HG03066 (cell line): ENCODE data around the gene TRABD.
"Not testable (repeated sequence)": the region's sequence is repeated elsewhere in the genome, so short reads cannot be mapped to it uniquely, and the experiment has no call there.

ENCODE experiments used
- ATAC-seq: cut with Tn5 transposase; IDR thresholded peaks from one replicate; pipeline ENCODE4 v1.9.1; 2021; ENCODE audit warnings: low read depth; ENCODE audit not compliant: unreplicated experiment

Gene TRABD

GRCh38 chr22:50200461-50201190, 14.9 kb downstream of the TRABD start, which contains the start of gene SELENOO:
Gene SELENOO, plus strand, starts transcription at chr22:50201011. Its CDS starts 26 bp downstream, at chr22:50201037.
- ATAC-seq: peak; percentile 69

- peak; percentile 17 for ATAC-seq
Observed at GRCh38 chr22:50201191-50202129, 15.7 kb downstream of the TRABD start.

- no peak for ATAC-seq
Observed at GRCh38 chr22:50202130-50202666, 16.5 kb downstream of the TRABD start.

GRCh38 chr22:50203288-50203687, 17.6 kb downstream of the TRABD start:
- no peak for ATAC-seq

- ATAC-seq: no peak
Observed at GRCh38 chr22:50204571-50204970, 18.9 kb downstream of the TRABD start.

- ATAC-seq: not testable (repeated sequence)
Observed at GRCh38 chr22:50204998-50205397, 19.3 kb downstream of the TRABD start.

GRCh38 chr22:50205781-50206569, 20.3 kb downstream of the TRABD start:
- no peak for ATAC-seq

- no peak for ATAC-seq
Observed at GRCh38 chr22:50206599-50206998, 20.9 kb downstream of the TRABD start.

- no peak for ATAC-seq
Observed at GRCh38 chr22:50207383-50208140, 21.8 kb downstream of the TRABD start.

GRCh38 chr22:50208430-50208938, 22.8 kb downstream of the TRABD start:
- no peak for ATAC-seq

- ATAC-seq: no peak
Observed at GRCh38 chr22:50208939-50209892, 23.5 kb downstream of the TRABD start.

GRCh38 chr22:50209893-50210292, 24.2 kb downstream of the TRABD start:
- ATAC-seq: no peak

- no peak for ATAC-seq
Observed at GRCh38 chr22:50210378-50211139, 24.8 kb downstream of the TRABD start.

- no peak for ATAC-seq
Observed at GRCh38 chr22:50211147-50211546, 25.4 kb downstream of the TRABD start.

GRCh38 chr22:50213263-50213662, 27.6 kb downstream of the TRABD start:
- no peak for ATAC-seq

- no peak for ATAC-seq
Observed at GRCh38 chr22:50215297-50216054, 29.8 kb downstream of the TRABD start.
